ENCODE results near the gene CSTF3.

CSTF3 gene

DNA sequence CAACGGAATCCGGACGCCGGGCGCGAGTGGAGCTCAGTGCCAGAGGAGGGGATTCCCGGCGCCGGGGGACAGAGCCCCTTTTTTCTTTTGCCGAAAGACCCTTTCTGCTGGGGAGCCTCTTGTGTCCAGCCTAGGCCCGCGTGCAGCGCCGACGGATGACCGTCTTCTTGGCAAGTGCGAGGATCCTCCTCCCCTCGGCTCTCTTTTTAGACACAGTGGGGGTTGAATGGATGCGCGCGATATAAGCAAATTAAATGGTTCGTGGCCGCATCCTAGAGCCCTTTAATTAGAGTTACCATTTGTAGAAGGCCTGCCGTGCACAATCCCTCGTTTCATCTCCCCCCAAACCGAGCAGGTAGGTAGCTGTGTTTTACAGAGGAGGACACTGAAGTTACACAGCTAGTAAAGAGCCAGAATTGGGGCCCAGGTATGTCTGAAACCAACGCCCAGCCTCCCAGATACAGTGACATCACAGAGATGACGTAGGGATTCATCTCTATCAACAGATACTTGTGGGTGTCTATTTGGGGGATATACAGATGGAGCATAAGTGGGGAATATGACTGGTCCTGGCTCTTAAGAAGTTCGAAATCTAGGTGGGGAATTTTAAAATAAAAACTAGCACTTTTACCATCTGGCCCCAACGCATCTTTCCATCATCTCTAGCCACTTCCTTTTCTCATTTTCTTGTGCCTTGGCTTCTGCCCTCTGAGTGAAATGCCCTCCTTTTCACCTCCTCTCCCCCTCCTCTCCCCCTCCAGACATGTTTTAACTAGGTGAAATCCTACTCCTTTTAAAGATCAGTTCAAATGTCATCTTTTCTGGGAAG, 121.0 kb downstream of the CSTF3 start:
- DNase-seq (ENCODE audit: extremely low read depth, low read depth) = no peak
- TF ChIP-seq, protein P1, sequence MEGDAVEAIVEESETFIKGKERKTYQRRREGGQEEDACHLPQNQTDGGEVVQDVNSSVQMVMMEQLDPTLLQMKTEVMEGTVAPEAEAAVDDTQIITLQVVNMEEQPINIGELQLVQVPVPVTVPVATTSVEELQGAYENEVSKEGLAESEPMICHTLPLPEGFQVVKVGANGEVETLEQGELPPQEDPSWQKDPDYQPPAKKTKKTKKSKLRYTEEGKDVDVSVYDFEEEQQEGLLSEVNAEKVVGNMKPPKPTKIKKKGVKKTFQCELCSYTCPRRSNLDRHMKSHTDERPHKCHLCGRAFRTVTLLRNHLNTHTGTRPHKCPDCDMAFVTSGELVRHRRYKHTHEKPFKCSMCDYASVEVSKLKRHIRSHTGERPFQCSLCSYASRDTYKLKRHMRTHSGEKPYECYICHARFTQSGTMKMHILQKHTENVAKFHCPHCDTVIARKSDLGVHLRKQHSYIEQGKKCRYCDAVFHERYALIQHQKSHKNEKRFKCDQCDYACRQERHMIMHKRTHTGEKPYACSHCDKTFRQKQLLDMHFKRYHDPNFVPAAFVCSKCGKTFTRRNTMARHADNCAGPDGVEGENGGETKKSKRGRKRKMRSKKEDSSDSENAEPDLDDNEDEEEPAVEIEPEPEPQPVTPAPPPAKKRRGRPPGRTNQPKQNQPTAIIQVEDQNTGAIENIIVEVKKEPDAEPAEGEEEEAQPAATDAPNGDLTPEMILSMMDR (IDR thresholded peaks at IDR 0.05; ENCODE audit: low read depth, low read length) = no peak

DNA sequence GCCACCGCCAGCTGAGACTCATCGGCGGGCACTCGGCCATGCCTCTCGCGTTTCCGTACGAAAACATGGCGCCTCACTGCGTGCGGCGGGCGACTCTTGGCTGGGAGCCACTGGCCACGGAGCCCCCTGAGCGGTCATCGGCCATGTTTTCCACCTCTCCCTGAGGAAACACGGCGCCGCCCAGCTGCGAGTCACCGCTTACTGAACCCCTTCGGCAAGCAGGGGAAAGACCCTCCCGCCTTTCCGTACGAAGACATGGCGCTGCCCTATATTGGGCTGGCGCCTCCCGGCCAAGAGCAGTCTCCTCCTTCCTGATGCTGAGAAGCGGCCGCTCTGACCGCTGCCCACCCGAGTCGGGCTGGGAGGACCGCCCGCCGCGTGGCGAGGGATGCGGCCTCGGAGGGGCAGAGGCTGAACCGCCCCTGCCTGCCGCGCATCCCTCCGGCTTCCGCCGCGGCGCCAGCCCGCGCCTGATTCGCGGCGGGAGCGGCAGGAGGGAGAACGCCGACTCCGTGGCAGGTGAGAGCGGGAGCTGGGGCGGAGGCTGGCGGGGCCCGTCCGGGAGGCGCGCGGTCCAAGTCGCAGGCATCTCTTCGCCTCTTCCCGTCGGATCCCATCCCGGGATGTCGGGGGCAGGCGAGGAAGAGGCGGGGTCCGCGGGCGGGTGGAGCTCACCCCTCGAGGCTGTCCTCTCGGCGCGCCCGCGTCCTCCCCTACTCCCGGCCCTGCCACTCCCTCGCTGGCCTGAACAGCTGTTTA, 121.8 kb downstream of the CSTF3 start, which contains the start of gene TCP11L1:
TCP11L1 (plus strand) TSS at position 299 of the 759 bp plus-strand sequence. CDS start 4,202 bp downstream, outside the sequence.
- TF ChIP-seq, protein P1 (IDR thresholded peaks at IDR 0.05; ENCODE audit: low read depth, low read length) = no peak
- DNase-seq (ENCODE audit: extremely low read depth, low read depth) = peak; percentile 85

DNA sequence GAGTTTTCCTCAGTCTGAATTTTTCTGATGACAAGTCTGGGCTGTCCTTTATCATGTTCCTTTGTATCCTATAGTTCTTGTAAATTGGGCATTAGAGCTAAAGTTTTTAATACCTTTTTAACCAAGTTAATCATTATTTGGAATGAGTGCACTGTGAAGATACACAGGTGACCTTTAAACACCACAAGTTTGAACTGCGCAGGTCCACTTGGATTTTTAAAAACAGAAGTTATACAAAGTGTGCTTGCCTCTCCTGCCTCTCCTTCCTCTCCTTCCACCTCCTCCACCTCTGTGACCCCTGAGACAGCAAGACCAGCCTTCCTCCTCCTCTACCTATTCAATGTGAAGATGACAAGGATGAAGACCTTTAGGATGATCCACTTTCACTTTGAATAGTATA, 126.3 kb downstream of the CSTF3 start:
- no peak for DNase-seq (ENCODE audit: extremely low read depth, low read depth)

More for the DNA sequence above, 126.3 kb downstream of the CSTF3 start:
- TF ChIP-seq, protein P1 (IDR thresholded peaks at IDR 0.05; ENCODE audit: low read depth, low read length) = no peak

Data from AG09319 (cell line).